SK-N-SH treated with all-trans-retinoic acid at 6 μM for 48 hours (cell line): ENCODE measurements around the gene SPON1.

Experiments used
- ATAC-seq: fragments of 200-7000 bp; cut with Tn5 transposase; 3 replicates; pipeline ENCODE4 v1.9.1; 2020; ENCODE audit warnings: mild to moderate bottlenecking, moderate library complexity
- BACH2 ChIP-seq: fragments of 250-450 bp; sonication (Bioruptor Pico); IDR thresholded peaks from 2 replicates; pipeline ENCODE4 v1.9.0; 2021; ENCODE audit warnings: mild to moderate bottlenecking, borderline replicate concordance
- CSDC2 ChIP-seq: fragments of 250-450 bp; sonication (Bioruptor Pico); IDR thresholded peaks from 2 replicates; pipeline ENCODE4 v1.5.0; 2020; ENCODE audit warnings: mild to moderate bottlenecking, moderate library complexity
- ESRRG ChIP-seq: fragments of 250-450 bp; sonication (Bioruptor Pico); IDR thresholded peaks from 2 replicates; pipeline ENCODE4 v1.6.1; 2021; ENCODE audit warnings: mild to moderate bottlenecking
- GLIS3 ChIP-seq: fragments of 250-450 bp; sonication (Bioruptor Pico); IDR thresholded peaks from 2 replicates; pipeline ENCODE4 v1.5.0; 2020; ENCODE audit warnings: mild to moderate bottlenecking, moderate library complexity
- ISL1 ChIP-seq: fragments of 250-450 bp; sonication (Bioruptor Pico); IDR thresholded peaks from 2 replicates; pipeline ENCODE4 v2.1.2; 2022; ENCODE audit warnings: mild to moderate bottlenecking, moderate library complexity
- OSR1 ChIP-seq: fragments of 250-450 bp; sonication (Bioruptor Pico); IDR thresholded peaks from 2 replicates; pipeline ENCODE4 v1.8.0; 2022; ENCODE audit warnings: moderate library complexity, mild to moderate bottlenecking, inconsistent platforms
- PPARA ChIP-seq: fragments of 250-450 bp; sonication (Bioruptor Pico); IDR thresholded peaks from 2 replicates; pipeline ENCODE4 v1.5.0; 2020; ENCODE audit warnings: mild to moderate bottlenecking, borderline replicate concordance
- RARB ChIP-seq: fragments of 250-450 bp; sonication (Bioruptor Pico); IDR thresholded peaks from 2 replicates; pipeline ENCODE4 v1.8.0; 2021; ENCODE audit warnings: mild to moderate bottlenecking, moderate library complexity
- SNAI2 ChIP-seq: fragments of 250-450 bp; sonication (Bioruptor Pico); IDR thresholded peaks from 2 replicates; pipeline ENCODE4 v1.5.0; 2020; ENCODE audit warnings: mild to moderate bottlenecking, moderate library complexity
- TCF4 ChIP-seq: fragments of 250-450 bp; sonication (Bioruptor Pico); IDR thresholded peaks from 2 replicates; pipeline ENCODE4 v1.8.0; 2021; ENCODE audit warnings: mild to moderate bottlenecking, moderate library complexity, borderline replicate concordance
- TOX ChIP-seq: fragments of 250-450 bp; sonication (Bioruptor Pico); IDR thresholded peaks from 2 replicates; pipeline ENCODE4 v1.8.0; 2021; ENCODE audit warnings: mild to moderate bottlenecking, moderate library complexity, borderline replicate concordance
- ZC3H10 ChIP-seq: fragments of 250-450 bp; sonication (Bioruptor Pico); IDR thresholded peaks from 2 replicates; pipeline ENCODE4 v1.5.1; 2021; ENCODE audit warnings: mild to moderate bottlenecking, moderate library complexity
- ZFP3 ChIP-seq: fragments of 250-450 bp; sonication (Bioruptor Pico); IDR thresholded peaks from 2 replicates; pipeline ENCODE4 v1.5.0; 2020; ENCODE audit warnings: mild to moderate bottlenecking, moderate library complexity
- ZFP30 ChIP-seq: fragments of 450-650 bp; formaldehyde crosslinking; IDR thresholded peaks from 2 replicates; pipeline ENCODE4 v1.5.0; 2022; ENCODE audit warnings: mild to moderate bottlenecking, moderate library complexity
- ZNF565 ChIP-seq: fragments of 450-650 bp; formaldehyde crosslinking; conservative IDR thresholded peaks from 2 replicates; pipeline ENCODE4 v1.5.0; 2020; ENCODE audit warnings: low read depth, mild to moderate bottlenecking, moderate library complexity
- ZNF70 ChIP-seq: fragments of 450-650 bp; formaldehyde crosslinking; IDR thresholded peaks from 2 replicates; pipeline ENCODE4 v1.5.0; 2020; ENCODE audit warnings: mild to moderate bottlenecking, moderate library complexity
- ZNF8 ChIP-seq: fragments of 450-650 bp; formaldehyde crosslinking; IDR thresholded peaks from 2 replicates; pipeline ENCODE4 v1.5.0; 2020; ENCODE audit warnings: mild to moderate bottlenecking, moderate library complexity
- TF ChIP-seq, protein P1 (sequence below): fragments of 250-450 bp; sonication (Bioruptor Pico); IDR thresholded peaks from 2 replicates; pipeline ENCODE4 v1.5.0; 2020; ENCODE audit warnings: mild to moderate bottlenecking, moderate library complexity
- TF ChIP-seq, protein P2 (sequence below): fragments of 250-450 bp; sonication (Bioruptor Pico); IDR thresholded peaks from 2 replicates; pipeline ENCODE4 v1.8.0; 2020; ENCODE audit warnings: mild to moderate bottlenecking, moderate library complexity, borderline replicate concordance
- TF ChIP-seq, protein P3 (sequence below): fragments of 250-450 bp; sonication (Bioruptor Pico); IDR thresholded peaks from 2 replicates; pipeline ENCODE4 v1.5.1; 2021; ENCODE audit warnings: mild to moderate bottlenecking, moderate library complexity
- TF ChIP-seq, protein P4 (sequence below): fragments of 250-450 bp; sonication (Bioruptor Pico); IDR thresholded peaks from 2 replicates; pipeline ENCODE4 v1.8.0; 2021; ENCODE audit warnings: low read depth, mild to moderate bottlenecking, moderate library complexity, borderline replicate concordance
- TF ChIP-seq, protein P5 (sequence below): fragments of 250-450 bp; sonication (Bioruptor Pico); IDR thresholded peaks from 2 replicates; pipeline ENCODE4 v1.5.1; 2020; ENCODE audit warnings: low read depth, mild to moderate bottlenecking, moderate library complexity

The SPON1 gene

DNA sequence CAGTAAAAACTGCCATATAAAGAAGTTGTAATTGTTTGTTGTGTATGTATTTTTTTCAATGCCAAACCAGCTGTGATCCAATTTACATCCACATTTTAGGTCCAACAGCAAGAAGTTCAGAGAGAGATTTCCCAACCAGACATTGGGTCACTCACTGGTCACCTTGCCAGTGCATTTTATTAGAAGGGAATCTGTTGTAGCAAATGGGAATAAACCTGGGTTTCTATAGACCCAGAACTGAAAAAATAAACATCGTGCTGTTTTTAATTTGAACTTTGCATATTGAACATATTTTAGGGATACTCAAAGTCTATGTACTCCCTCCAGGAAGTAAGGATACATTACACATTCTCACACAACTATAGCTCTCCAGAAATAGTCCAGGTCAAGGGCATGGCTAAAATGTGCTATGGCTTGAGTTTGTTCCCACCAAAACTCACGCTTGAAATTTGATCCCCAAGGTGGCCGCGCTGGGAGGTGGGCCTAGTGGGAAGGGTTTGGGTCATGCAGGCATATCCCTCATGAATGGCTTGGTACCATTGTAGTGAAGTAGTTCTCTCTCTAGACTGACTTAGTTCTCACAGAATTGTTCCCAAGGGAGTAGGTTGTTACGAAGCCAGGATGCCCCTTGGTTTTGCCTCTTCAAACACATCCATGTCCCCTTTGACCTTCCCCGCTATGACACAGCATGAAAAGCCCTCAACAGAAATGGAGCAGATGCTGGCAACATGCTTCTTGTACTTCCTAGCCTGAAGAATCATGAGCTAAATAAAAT, 305.5 kb downstream of the SPON1 start:
- no peak for ATAC-seq
- TF ChIP-seq ESRRG (CRISPR knock-in tag) (no peak), TOX (no peak), CSDC2 (CRISPR knock-in tag) (no peak), SNAI2 (no peak), PPARA (CRISPR knock-in tag) (no peak), ZC3H10 (CRISPR knock-in tag) (no peak), ZFP30 (CRISPR knock-in tag) (no peak), ZNF70 (CRISPR knock-in tag) (no peak), ZNF565 (CRISPR knock-in tag) (no peak), ZNF8 (CRISPR knock-in tag) (no peak), RARB (no peak), GLIS3 (CRISPR knock-in tag) (no peak), OSR1 (no peak)
- TF ChIP-seq, protein P1, sequence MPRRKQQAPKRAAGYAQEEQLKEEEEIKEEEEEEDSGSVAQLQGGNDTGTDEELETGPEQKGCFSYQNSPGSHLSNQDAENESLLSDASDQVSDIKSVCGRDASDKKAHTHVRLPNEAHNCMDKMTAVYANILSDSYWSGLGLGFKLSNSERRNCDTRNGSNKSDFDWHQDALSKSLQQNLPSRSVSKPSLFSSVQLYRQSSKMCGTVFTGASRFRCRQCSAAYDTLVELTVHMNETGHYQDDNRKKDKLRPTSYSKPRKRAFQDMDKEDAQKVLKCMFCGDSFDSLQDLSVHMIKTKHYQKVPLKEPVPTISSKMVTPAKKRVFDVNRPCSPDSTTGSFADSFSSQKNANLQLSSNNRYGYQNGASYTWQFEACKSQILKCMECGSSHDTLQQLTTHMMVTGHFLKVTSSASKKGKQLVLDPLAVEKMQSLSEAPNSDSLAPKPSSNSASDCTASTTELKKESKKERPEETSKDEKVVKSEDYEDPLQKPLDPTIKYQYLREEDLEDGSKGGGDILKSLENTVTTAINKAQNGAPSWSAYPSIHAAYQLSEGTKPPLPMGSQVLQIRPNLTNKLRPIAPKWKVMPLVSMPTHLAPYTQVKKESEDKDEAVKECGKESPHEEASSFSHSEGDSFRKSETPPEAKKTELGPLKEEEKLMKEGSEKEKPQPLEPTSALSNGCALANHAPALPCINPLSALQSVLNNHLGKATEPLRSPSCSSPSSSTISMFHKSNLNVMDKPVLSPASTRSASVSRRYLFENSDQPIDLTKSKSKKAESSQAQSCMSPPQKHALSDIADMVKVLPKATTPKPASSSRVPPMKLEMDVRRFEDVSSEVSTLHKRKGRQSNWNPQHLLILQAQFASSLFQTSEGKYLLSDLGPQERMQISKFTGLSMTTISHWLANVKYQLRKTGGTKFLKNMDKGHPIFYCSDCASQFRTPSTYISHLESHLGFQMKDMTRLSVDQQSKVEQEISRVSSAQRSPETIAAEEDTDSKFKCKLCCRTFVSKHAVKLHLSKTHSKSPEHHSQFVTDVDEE (CRISPR knock-in tag): no peak
- TF ChIP-seq, protein P2, sequence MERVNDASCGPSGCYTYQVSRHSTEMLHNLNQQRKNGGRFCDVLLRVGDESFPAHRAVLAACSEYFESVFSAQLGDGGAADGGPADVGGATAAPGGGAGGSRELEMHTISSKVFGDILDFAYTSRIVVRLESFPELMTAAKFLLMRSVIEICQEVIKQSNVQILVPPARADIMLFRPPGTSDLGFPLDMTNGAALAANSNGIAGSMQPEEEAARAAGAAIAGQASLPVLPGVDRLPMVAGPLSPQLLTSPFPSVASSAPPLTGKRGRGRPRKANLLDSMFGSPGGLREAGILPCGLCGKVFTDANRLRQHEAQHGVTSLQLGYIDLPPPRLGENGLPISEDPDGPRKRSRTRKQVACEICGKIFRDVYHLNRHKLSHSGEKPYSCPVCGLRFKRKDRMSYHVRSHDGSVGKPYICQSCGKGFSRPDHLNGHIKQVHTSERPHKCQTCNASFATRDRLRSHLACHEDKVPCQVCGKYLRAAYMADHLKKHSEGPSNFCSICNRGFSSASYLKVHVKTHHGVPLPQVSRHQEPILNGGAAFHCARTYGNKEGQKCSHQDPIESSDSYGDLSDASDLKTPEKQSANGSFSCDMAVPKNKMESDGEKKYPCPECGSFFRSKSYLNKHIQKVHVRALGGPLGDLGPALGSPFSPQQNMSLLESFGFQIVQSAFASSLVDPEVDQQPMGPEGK: no peak
- TF ChIP-seq, protein P3, sequence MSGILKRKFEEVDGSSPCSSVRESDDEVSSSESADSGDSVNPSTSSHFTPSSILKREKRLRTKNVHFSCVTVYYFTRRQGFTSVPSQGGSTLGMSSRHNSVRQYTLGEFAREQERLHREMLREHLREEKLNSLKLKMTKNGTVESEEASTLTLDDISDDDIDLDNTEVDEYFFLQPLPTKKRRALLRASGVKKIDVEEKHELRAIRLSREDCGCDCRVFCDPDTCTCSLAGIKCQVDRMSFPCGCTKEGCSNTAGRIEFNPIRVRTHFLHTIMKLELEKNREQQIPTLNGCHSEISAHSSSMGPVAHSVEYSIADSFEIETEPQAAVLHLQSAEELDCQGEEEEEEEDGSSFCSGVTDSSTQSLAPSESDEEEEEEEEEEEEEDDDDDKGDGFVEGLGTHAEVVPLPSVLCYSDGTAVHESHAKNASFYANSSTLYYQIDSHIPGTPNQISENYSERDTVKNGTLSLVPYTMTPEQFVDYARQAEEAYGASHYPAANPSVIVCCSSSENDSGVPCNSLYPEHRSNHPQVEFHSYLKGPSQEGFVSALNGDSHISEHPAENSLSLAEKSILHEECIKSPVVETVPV (CRISPR knock-in tag): no peak

DNA sequence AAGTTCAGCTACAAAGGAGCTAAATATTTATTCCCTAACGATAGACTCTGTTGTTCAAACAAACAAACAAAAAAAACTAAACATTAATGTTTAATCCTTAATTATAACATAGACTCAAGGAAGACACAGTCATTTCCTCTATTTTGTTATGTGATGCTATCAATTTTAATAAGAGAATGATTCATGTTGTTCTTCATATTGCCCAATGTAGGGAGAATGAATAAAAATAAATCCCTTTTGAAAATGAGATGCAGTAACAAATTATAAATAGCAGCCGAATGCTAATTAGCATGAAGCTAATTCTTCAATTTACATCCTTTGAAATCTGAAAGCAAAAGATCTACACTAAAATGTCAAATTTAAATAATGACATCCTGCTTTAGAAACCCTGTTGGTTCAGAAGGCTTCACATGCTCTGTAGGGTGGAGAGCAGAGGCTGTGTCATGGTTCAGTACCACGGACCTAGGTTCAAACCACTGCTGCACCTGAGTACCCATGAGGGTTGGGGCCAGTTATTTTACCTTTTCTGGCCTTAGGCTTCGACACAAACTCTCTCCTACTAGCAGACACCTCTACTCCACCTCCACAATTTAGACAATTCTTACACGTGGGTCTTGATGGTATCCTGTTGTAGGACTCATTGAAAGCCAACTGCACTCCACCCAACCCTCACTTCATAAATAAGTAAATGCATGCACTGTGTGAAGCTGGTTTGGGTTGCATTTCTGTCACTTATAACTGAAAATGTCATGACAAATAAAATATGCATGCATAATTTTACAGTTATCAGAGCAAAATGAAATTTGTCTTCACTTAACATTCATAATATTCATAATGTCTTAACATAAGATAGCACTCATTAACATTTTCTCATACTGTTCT, 307.4 kb downstream of the SPON1 start:
- TF ChIP-seq, protein P4, sequence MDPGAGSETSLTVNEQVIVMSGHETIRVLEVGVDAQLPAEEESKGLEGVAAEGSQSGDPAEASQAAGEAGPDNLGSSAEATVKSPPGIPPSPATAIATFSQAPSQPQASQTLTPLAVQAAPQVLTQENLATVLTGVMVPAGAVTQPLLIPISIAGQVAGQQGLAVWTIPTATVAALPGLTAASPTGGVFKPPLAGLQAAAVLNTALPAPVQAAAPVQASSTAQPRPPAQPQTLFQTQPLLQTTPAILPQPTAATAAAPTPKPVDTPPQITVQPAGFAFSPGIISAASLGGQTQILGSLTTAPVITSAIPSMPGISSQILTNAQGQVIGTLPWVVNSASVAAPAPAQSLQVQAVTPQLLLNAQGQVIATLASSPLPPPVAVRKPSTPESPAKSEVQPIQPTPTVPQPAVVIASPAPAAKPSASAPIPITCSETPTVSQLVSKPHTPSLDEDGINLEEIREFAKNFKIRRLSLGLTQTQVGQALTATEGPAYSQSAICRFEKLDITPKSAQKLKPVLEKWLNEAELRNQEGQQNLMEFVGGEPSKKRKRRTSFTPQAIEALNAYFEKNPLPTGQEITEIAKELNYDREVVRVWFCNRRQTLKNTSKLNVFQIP (CRISPR knock-in tag): no peak
- TF ChIP-seq ZNF8 (CRISPR knock-in tag) (no peak), ZFP3 (CRISPR knock-in tag) (no peak), TOX (no peak), ZNF70 (CRISPR knock-in tag) (no peak), TCF4 (CRISPR knock-in tag) (no peak), ISL1 (CRISPR knock-in tag) (no peak), RARB (no peak), BACH2 (CRISPR knock-in tag) (no peak)
- TF ChIP-seq, protein P5, sequence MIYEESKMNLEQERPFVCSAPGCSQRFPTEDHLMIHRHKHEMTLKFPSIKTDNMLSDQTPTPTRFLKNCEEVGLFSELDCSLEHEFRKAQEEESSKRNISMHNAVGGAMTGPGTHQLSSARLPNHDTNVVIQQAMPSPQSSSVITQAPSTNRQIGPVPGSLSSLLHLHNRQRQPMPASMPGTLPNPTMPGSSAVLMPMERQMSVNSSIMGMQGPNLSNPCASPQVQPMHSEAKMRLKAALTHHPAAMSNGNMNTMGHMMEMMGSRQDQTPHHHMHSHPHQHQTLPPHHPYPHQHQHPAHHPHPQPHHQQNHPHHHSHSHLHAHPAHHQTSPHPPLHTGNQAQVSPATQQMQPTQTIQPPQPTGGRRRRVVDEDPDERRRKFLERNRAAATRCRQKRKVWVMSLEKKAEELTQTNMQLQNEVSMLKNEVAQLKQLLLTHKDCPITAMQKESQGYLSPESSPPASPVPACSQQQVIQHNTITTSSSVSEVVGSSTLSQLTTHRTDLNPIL (CRISPR knock-in tag): no peak
- TF ChIP-seq, protein P3 (CRISPR knock-in tag): no peak
- no peak for ATAC-seq
